ENCODE data around the gene MTR. TPM values are rescaled to one million over a fixed set of nuclear protein-coding genes. Genes with fewer than 3 reads are reported as not detected.

Gene MTR
- total RNA-seq, 1 experiment from 2014 or later = 26.3 TPM

- POLR2A ChIA-PET = no interaction called here
- no peaks in the 10 kb centered on the region for H3K4me1 Mint-ChIP-seq (ENCODE audit: low read depth, unreplicated experiment)
- TF ChIP-seq CTCF (IDR thresholded peaks at IDR 0.05; ENCODE audit: insufficient read depth in 1 of 2, low read depth in 1 of 2, low read length in 1 of 2, severe bottlenecking in 1 of 2, unreplicated experiment in 1 of 2) = no peak
- Histone ChIP-seq H3K4me3 (ENCODE audit: low read depth, low read length) (no peak overlapping the region), H3K4me1 (0 out of 2 replicates have a peak, but pooled peaks cover 4% of the 10 kb centered on the region), H3K27me3 (replicated peaks; ENCODE audit: control insufficient read depth, insufficient read depth, low read length) (no peaks in the 10 kb centered on the region), H3K36me3 (ENCODE audit: control insufficient read depth, insufficient read depth, low read length) (no peaks in the 10 kb centered on the region), H3K9me3 (no peaks in the 10 kb centered on the region)
- no peaks in the 10 kb centered on the region for H3K36me3 Mint-ChIP-seq (ENCODE audit: insufficient read depth, unreplicated experiment)
- H3K4me3 Mint-ChIP-seq (ENCODE audit: unreplicated experiment) = no peak overlapping the region
- no TSS peak for BruUV-seq (replicated peaks)
- peaks cover 2% of the 10 kb centered on the region for H3K27me3 Mint-ChIP-seq (ENCODE audit: insufficient read depth, unreplicated experiment)
- no peak overlapping the region for H3K27ac Mint-ChIP-seq (ENCODE audit: unreplicated experiment)
- intact Hi-C loops (cut with micrococcal nuclease; ENCODE audit: unreplicated experiment) = no loop called here
- H3K9me3 Mint-ChIP-seq (ENCODE audit: unreplicated experiment) = no peaks in the 10 kb centered on the region
- DNase-seq = no peak
- CTCF ChIA-PET = no interaction called here
Observed at GRCh38 chr1:236761397-236762132, 33.5 kb upstream of the MTR start.

GRCh38 chr1:236762410-236762809 lies 32.7 kb upstream of the MTR start:
- no peaks in the 10 kb centered on the region for H3K9me3 ChIP-seq
- Mint-ChIP-seq H3K9me3 (ENCODE audit: unreplicated experiment) (no peaks in the 10 kb centered on the region), H3K4me3 (ENCODE audit: unreplicated experiment) (no peak overlapping the region), H3K4me1 (ENCODE audit: low read depth, unreplicated experiment) (no peaks in the 10 kb centered on the region), H3K36me3 (ENCODE audit: insufficient read depth, unreplicated experiment) (no peaks in the 10 kb centered on the region), H3K27ac (ENCODE audit: unreplicated experiment) (no peak overlapping the region), H3K27me3 (ENCODE audit: insufficient read depth, unreplicated experiment) (peaks cover 2% of the 10 kb centered on the region)
- intact Hi-C loops (cut with micrococcal nuclease; ENCODE audit: unreplicated experiment) = no loop called here
- BruUV-seq (replicated peaks) = no TSS peak
- TF ChIP-seq CTCF (IDR thresholded peaks at IDR 0.05; ENCODE audit: insufficient read depth in 1 of 2, low read depth in 1 of 2, low read length in 1 of 2, severe bottlenecking in 1 of 2, unreplicated experiment in 1 of 2) = no peak
- H3K36me3 ChIP-seq (ENCODE audit: control insufficient read depth, insufficient read depth, low read length) = no peaks in the 10 kb centered on the region
- DNase-seq = no peak
- CTCF ChIA-PET = no interaction called here
- H3K27me3 ChIP-seq (replicated peaks; ENCODE audit: control insufficient read depth, insufficient read depth, low read length) = no peaks in the 10 kb centered on the region
- 0 out of 2 replicates have a peak, but pooled peaks cover 4% of the 10 kb centered on the region for H3K4me1 ChIP-seq
- POLR2A ChIA-PET = no interaction called here
- H3K4me3 ChIP-seq (ENCODE audit: low read depth, low read length) = no peak overlapping the region

GRCh38 chr1:236765831-236766230 lies 29.3 kb upstream of the MTR start:
- POLR2A ChIA-PET = no interaction called here
- Mint-ChIP-seq H3K27ac (ENCODE audit: unreplicated experiment) (no peak overlapping the region), H3K9me3 (ENCODE audit: unreplicated experiment) (no peaks in the 10 kb centered on the region), H3K27me3 (ENCODE audit: insufficient read depth, unreplicated experiment) (peaks cover 13% of the 10 kb centered on the region), H3K4me1 (ENCODE audit: low read depth, unreplicated experiment) (no peaks in the 10 kb centered on the region), H3K36me3 (ENCODE audit: insufficient read depth, unreplicated experiment) (no peaks in the 10 kb centered on the region), H3K4me3 (ENCODE audit: unreplicated experiment) (no peak overlapping the region)
- DNase-seq = no peak
- 0 out of 2 replicates have a peak, but pooled peaks cover 4% of the 10 kb centered on the region for H3K4me1 ChIP-seq
- no peaks in the 10 kb centered on the region for H3K9me3 ChIP-seq
- intact Hi-C loops (cut with micrococcal nuclease; ENCODE audit: unreplicated experiment) = no loop called here
- CTCF ChIA-PET = interaction anchor here (0.6 to 0.7 kb wide), 2 partner anchors 12 to 38 kb away, joined by 3 to 4 read pairs; no protein-coding TSS in a partner anchor
- no TSS peak for BruUV-seq (replicated peaks)
- H3K4me3 ChIP-seq (ENCODE audit: low read depth, low read length) = no peak overlapping the region
- no peak for TF ChIP-seq CTCF (IDR thresholded peaks at IDR 0.05; ENCODE audit: insufficient read depth in 1 of 2, low read depth in 1 of 2, low read length in 1 of 2, severe bottlenecking in 1 of 2, unreplicated experiment in 1 of 2)
- H3K27me3 ChIP-seq (replicated peaks; ENCODE audit: control insufficient read depth, insufficient read depth, low read length) = no peaks in the 10 kb centered on the region
- no peaks in the 10 kb centered on the region for H3K36me3 ChIP-seq (ENCODE audit: control insufficient read depth, insufficient read depth, low read length)

All from Caco-2 (cell line).